IPS-NIHi7 (cell line): ENCODE results near the gene RERE.

Source experiments
- DNase-seq: peaks from one replicate; pipeline ENCODE4 v3.0.0; 2012; ENCODE audit warnings: mixed read lengths; ENCODE audit errors: extremely low spot score

RERE gene

GRCh38 chr1:8333246-8333987 is 484.0 kb downstream of the RERE start:
- DNase-seq, result no peak

- DNase-seq, result no peak
These were observed 484.6 kb downstream of the RERE start for GRCh38 chr1:8332806-8333205.

DNA sequence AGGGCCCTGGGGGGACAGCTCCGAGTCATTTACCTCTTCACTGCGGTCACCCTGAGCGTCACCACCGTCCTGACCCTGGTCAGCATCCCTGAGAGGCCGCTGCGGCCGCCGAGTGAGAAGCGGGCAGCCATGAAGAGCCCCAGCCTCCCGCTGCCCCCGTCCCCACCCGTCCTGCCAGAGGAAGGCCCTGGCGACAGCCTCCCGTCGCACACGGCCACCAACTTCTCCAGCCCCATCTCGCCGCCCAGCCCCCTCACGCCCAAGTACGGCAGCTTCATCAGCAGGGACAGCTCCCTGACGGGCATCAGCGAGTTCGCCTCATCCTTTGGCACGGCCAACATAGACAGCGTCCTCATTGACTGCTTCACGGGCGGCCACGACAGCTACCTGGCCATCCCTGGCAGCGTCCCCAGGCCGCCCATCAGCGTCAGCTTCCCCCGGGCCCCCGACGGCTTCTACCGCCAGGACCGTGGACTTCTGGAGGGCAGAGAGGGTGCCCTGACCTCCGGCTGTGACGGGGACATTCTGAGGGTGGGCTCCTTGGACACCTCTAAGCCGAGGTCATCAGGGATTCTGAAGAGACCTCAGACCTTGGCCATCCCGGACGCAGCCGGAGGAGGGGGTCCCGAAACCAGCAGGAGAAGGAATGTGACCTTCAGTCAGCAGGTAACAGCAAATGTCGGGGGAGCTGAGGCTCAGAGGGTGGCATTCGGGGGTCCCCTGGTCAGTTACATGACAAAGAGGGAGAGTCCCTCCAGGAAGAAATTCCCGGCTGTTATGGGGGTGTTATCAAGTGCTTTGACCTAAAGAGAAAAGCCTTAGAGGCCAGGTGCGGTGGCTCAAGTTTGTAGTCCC is 486.9 kb downstream of the RERE start:
- DNase-seq, result peak; percentile 10

- DNase-seq, result peak; percentile 5
These were observed 487.6 kb downstream of the RERE start for GRCh38 chr1:8329858-8330257.

- peak; percentile 8 for DNase-seq
These were observed 488.0 kb downstream of the RERE start for GRCh38 chr1:8329439-8329838.

DNA sequence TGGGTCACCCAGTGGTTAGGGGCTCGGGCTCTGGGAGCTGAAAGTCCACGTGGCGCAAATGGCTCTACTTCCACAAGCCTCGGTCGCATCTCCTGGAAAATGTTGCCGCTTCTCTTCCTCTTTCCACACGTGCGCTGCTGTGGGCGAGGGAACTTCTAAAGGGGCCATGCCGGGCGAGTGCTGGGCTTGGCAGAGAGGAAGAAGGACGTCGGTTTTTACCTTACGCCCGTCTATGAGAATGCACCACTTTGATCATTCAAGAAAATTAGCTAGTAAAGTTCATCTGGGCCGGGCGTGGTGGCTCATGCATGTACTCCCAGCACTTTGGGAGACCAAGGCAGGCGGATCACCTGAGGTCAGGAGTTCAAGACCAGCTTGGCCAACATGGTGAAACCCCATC is 489.2 kb downstream of the RERE start:
- no peak for DNase-seq

- DNase-seq, result no peak
These were observed 491.2 kb downstream of the RERE start for GRCh38 chr1:8326265-8326664.

GRCh38 chr1:8325771-8326170 is 491.7 kb downstream of the RERE start:
- no peak for DNase-seq

DNA sequence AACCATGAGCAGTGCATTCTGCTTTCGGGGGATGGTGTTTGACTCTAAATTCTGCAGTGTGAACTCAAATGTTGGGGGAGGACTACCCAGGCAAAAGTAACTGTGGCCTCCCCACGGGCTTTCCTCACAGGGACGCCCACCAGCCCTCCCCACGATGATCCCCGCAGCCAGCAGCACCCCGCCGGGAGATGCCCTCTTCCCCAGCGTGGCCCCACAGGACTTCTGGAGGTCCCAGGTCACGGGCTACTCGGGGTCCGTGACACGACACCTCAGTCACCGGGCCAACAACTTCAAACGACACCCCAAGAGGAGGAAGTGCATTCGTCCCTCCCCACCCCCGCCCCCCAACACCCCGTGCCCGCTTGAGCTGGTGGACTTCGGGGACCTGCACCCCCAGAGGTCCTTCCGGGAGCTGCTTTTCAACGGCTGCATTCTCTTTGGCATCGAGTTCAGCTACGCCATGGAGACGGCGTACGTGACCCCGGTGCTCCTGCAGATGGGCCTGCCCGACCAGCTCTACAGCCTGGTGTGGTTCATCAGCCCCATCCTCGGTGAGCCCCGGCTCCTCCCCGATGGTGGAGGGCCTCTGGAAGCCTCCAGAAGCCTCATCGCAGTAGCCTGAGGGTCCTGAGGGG is 493.1 kb downstream of the RERE start:
- DNase-seq, result no peak

- no peak for DNase-seq
These were observed 493.7 kb downstream of the RERE start for GRCh38 chr1:8323706-8324105.

DNA sequence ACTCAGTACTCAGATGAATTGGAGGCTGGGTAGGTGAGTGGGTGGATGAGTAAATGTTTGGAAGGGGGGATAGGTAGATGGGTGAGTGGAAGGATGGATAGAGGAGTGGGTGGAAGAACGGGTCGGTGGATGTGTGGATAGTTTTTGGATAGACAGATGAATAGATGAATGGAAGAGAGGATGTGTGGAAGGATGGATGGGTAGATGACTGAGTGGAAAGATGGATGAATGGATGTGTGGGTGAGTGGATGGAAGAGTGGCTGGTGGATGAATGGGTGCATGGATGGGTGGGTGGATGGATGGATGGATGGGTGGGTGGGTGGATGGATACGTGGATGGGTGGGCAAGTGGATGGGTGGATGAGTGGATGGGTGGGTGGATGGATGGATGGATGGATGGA is 495.8 kb downstream of the RERE start:
- no peak for DNase-seq

DNA sequence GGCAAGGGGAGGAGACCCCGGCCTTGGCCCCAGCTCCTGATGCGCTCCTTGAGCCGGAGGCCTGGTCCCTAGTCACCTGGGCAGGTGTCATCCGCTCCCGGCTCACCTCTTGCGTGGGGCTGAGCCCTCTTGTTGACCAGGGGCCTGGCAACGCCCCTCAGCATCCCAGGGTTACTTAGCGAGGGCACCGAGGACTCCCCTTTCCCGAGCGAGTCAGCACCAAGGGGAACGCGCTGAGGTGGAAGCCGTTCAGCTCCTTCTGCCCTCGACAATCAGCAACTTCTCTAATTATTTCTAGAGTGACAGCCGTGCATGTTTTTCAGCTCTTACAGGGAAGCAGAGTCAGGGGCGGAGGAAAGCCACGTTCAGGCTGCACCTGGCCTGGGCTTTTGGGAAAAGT is 499.0 kb downstream of the RERE start:
- DNase-seq, result no peak

- DNase-seq, result peak; percentile 91
These were observed 499.6 kb downstream of the RERE start, which contains the start of gene SLC45A1 for GRCh38 chr1:8317647-8318381. Gene SLC45A1 (plus strand): TSS chr1:8318114. CDS start chr1:8324330, 6,216 bp downstream.

- peak; percentile 64 for DNase-seq
These were observed 501.6 kb downstream of the RERE start for GRCh38 chr1:8315573-8316475.

GRCh38 chr1:8314346-8315280 is 502.8 kb downstream of the RERE start:
- peak; percentile 90 for DNase-seq

DNA sequence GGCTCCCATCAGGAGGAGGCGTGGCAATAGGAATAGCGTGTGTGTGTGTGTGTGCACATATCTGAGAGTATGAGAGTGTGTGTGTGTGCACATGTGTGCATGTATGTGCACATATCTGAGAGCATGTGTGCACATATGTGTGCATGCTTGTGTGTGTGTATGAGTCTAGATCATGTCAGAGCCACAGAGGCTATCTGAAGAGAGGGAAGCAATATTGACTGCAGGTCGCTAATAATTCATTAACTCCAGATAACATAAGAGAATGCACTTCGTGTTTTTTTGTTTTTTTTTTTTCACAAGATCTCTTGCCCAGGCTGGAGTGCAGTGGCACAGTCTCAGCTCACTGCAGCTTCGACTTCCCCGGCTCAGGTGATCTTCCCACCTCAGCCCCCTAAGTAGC is 504.2 kb downstream of the RERE start:
- DNase-seq, result no peak

GRCh38 chr1:8312235-8313218 is 504.9 kb downstream of the RERE start:
- DNase-seq, result no peak

DNA sequence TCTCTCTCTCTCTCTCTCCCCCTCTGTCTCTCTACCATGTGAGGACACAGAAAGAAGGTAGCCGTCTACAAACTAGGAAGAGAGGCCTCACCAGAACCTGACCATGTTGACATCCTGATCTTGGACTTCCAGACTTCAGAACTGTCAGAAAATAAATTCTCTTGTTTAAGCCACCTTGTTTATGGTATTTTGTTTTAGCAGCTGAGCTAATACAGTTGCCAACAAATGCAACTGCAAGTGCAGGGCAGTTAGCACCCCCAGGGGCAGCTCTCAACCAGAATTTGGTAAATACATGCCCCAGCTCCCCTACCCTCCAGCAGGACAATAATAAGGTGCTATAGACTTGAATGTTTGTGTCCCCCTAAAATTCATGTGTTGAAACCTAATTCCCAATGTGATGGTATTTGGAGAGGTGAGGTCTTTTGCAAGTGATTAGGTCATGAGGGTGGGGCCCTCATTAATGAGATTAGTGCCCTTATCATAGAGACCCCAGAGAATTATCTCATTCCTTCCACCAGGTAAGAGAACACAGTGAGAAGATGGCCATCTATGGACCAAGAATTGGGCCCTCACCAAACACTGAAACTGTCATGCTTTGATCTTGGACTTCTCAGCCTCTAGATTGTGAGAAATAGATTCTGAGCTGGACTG is 506.2 kb downstream of the RERE start:
- DNase-seq, result no peak
